Gastroesophageal sphincter (tissue), 4 donors: ENCODE data around the gene JCHAIN. TPM values are rescaled to one million over a fixed set of nuclear protein-coding genes. Genes with fewer than 3 reads are reported as not detected.
"Not testable (repeated sequence)": the region's sequence is repeated elsewhere in the genome, so short reads cannot be mapped to it uniquely, and the experiment has no call there.

Source experiments
- ATAC-seq: fragments of 150-250 bp; one replicate; pipeline ENCODE4 v1.9.1; 2016; ENCODE audit warnings: mild to moderate bottlenecking, moderate library complexity
- H3K27ac ChIP-seq, 4 donors: fragments of 200-600 bp; sonication (generic) in 3 of 4; 1 replicate in 3 of 4; 2 replicates in 1 of 4; pipeline ENCODE4 v1.5.1; 2016 to 2019
- H3K27me3 ChIP-seq: fragments of 200-600 bp; sonication (generic); one replicate; pipeline ENCODE4 v1.5.1; 2019
- H3K36me3 ChIP-seq, 2 donors: fragments of 200-600 bp; sonication (generic); one replicate each; pipeline ENCODE4 v1.5.1; 2019; ENCODE audit warnings: control low read depth in 1 of 2
- H3K4me1 ChIP-seq, 3 donors: fragments of 200-600 bp; sonication (generic); 1 replicate in 2 of 3; 2 replicates in 1 of 3; pipeline ENCODE4 v1.5.1; 2016 to 2019; ENCODE audit warnings: control low read depth in 2 of 3
- H3K4me3 ChIP-seq, 2 donors: fragments of 200-600 bp; sonication (generic); one replicate each; pipeline ENCODE4 v1.5.1; 2019; ENCODE audit warnings: mild to moderate bottlenecking in 1 of 2, moderate library complexity in 1 of 2
- H3K9me3 ChIP-seq, 3 donors: fragments of 200-600 bp; sonication (generic); one replicate each; pipeline ENCODE4 v1.5.1; 2017 to 2019; ENCODE audit warnings: control low read depth in 2 of 3
- CTCF ChIP-seq, 4 experiments: fragments of 200-600 bp in 2 of 4; fragments of 450-650 bp in 2 of 4; sonication (generic) in 1 of 4; IDR thresholded peaks; one replicate each; pipeline ENCODE4 v1.5.1; 2017 to 2019; ENCODE audit warnings: antibody characterized with exemption in 4 of 4, mild to moderate bottlenecking in 2 of 4, moderate library complexity in 2 of 4
- EP300 ChIP-seq: sonication (generic); formaldehyde crosslinking; IDR thresholded peaks from one replicate; pipeline ENCODE4 v1.6.1; 2017; ENCODE audit warnings: antibody characterized with exemption, mild to moderate bottlenecking
- POLR2A ChIP-seq, 2 donors: fragments of 450-650 bp; IDR thresholded peaks; one replicate each; pipeline ENCODE4 v1.6.1; 2017; ENCODE audit warnings: antibody characterized with exemption in 2 of 2, mild to moderate bottlenecking in 2 of 2, moderate library complexity in 1 of 2
- POLR2AphosphoS5 ChIP-seq: sonication (generic); formaldehyde crosslinking; IDR thresholded peaks from one replicate; pipeline ENCODE4 v1.6.1; 2017; ENCODE audit warnings: antibody characterized with exemption
- WGBS, 2 donors: methylation state at CpG; one replicate each; pipeline ENCODE4 v1.1.5; 2018; ENCODE audit warnings: low coverage in 1 of 2; 5-methylcytosine and 5-hydroxymethylcytosine counted together
- total RNA-seq, 4 donors: library from RNA; depleted of rRNA; stranded (reverse); fragments of >200 nt; gene quantifications; one replicate each; pipeline ENCODE4 v1.1.0, GENCODE V29; 2016

The JCHAIN gene
- total RNA-seq, 4 donors from 2014 or later = 2.3 to 24.6 (median 7.8) TPM; not detected in 1

DNA sequence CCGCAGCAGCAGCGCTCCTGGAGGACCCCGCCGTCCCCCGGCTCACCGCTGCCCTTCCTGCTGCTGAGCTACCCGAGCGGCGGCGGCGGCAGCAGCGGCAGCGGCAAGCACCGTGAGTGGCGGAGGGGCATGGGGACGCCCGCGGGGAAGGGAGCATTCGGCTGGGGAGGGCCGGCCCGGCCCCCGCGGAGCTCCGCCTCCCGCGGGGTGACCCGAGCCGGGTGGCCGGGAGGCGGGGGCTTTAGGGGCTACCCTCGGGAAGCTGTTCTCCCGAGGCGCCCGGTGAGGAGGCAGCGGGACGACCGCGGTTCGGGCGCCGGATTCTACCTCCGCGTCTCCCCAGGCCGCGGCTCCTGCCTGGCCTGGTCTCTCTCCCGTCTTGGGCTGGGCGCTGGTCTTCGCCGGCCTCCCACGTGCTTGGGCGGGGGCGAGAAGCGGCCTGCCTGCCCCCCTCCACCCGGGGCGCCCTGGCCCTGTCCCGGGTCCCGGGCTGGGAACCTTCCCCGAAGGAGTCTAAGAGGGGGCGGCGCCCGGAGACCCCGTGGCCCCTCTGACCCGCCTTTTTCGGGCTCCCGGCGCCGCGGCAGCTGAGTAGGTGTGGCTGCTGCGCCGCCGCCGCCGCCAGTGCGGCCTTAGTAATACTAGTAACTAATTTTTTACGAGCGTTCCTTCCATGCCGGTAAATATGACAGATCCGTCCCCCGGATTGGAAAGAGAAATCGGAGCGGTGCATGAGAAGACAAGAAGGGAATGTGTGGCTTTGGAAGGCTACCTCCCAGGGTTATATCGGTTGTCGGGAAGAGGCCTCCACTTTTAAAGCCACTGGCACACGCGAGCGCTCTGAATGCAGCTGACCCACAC, 39.1 kb upstream of the JCHAIN start:
- ATAC-seq = peak; percentile 81
- peak overlapping the region; percentile 55 to 70 for H3K4me3 ChIP-seq
- TF ChIP-seq POLR2AphosphoS5 (peak; percentile 59), EP300 (no peak), POLR2A (IDR thresholded peaks at IDR 0.05) (peak; percentile 26 to 49), CTCF (IDR thresholded peaks at IDR 0.05) (no peak)
- WGBS, 2 donors = 0 to 3% methylated on average over 4 to 6 of the region's 86 CpGs
- peak overlapping the region; percentile 88 to 98 (median 94) for H3K27ac ChIP-seq
- H3K9me3 ChIP-seq = no peaks in the 10 kb centered on the region
- no peaks in the 10 kb centered on the region for H3K27me3 ChIP-seq
- H3K4me1 ChIP-seq = peaks cover 0 to 34% (median 9%) of the 10 kb centered on the region in 3 donors
- H3K36me3 ChIP-seq = no peaks in the 10 kb centered on the region

DNA sequence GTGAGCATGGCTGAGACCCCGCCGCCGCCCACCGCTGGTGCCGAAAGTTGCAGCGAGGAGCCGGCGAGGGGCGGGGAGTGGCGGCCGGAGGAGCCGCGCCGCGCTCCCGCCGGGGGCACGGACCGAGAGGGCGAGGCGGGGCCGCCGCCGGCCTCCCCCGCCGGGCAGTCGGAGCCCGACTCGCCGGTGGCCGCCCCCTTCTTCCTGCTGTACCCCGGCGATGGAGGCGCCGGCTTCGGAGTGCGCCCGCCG, 38.5 kb upstream of the JCHAIN start:
- Histone ChIP-seq H3K4me1 (peaks cover 0 to 34% (median 9%) of the 10 kb centered on the region in 3 donors), H3K36me3 (no peaks in the 10 kb centered on the region), H3K9me3 (no peaks in the 10 kb centered on the region), H3K4me3 (peak overlapping the region; percentile 55 to 70), H3K27ac (peak overlapping the region; percentile 88 to 98 (median 94)), H3K27me3 (no peaks in the 10 kb centered on the region)
- WGBS, 2 donors = no CpG with 5 or more reads among the region's 39 CpGs
- ATAC-seq = peak; percentile 64
- TF ChIP-seq POLR2AphosphoS5 (no peak), CTCF (IDR thresholded peaks at IDR 0.05) (peak in 1 of 4 experiments; percentile 2)

DNA sequence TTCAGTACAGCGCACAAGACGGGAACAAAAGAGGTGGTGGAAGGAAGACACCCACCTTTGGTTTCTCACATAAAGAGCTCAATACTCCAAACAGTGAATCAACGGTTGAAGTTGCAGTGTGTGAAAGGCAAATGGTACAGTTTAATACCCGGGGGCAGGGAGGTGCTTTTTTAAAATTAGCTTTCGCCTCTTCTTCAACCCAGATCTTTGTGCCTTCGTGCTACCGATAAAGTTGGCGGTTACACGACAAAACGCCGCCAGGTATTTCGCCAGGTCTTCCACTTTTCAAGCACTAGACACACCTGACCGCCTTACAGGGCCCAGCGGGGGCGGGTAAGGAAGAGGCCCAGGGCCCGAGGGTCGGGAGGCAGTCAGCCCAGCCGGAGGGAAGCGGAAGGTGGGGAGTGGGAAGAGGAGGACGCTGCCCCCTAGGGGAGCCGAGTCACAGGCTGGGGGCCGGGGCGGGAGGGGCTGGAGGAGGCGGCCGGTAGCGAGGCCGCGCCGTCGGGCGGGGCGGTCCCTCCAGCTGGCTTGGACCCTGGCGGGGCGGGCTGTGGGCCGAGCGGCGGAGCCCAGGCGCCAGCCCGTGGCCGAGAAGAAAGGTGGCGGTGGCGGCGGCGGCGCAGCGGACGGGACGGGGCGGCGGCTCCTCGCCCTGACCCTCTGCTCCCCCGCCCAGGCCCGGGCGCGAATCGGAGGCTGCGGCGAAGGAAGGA, 38.1 kb upstream of the JCHAIN start:
- peak; percentile 87 for ATAC-seq
- 0 to 7% methylated on average over 6 to 12 of the region's 58 CpGs for WGBS, 2 donors
- TF ChIP-seq POLR2A (IDR thresholded peaks at IDR 0.05) = peak in 1 of 2 donors; percentile 22
- TF ChIP-seq CTCF (IDR thresholded peaks at IDR 0.05) = peak in 3 of 4 experiments; percentile 6 to 68 (median 38)
- TF ChIP-seq EP300 = no peak
- TF ChIP-seq POLR2AphosphoS5 = no peak

GRCh38 chr4:70703619-70704214, 37.4 kb upstream of the JCHAIN start:
- Histone ChIP-seq H3K27ac (peak overlapping the region; percentile 88 to 98 (median 94)), H3K9me3 (no peaks in the 10 kb centered on the region), H3K4me3 (peak overlapping the region; percentile 55 to 70), H3K27me3 (no peaks in the 10 kb centered on the region), H3K36me3 (no peaks in the 10 kb centered on the region), H3K4me1 (peaks cover 0 to 34% (median 9%) of the 10 kb centered on the region in 3 donors)
- TF ChIP-seq POLR2AphosphoS5 (peak; percentile 68), POLR2A (IDR thresholded peaks at IDR 0.05) (no peak)
- 4 to 15% methylated on average over 11 of the region's 11 CpGs for WGBS, 2 donors
- ATAC-seq = no peak

More for the DNA sequence above, 38.1 kb upstream of the JCHAIN start:
- H3K9me3 ChIP-seq = no peaks in the 10 kb centered on the region
- H3K27me3 ChIP-seq = no peaks in the 10 kb centered on the region
- peaks cover 0 to 34% (median 9%) of the 10 kb centered on the region in 3 donors for H3K4me1 ChIP-seq
- H3K36me3 ChIP-seq = no peaks in the 10 kb centered on the region
- H3K27ac ChIP-seq = peak overlapping the region; percentile 88 to 98 (median 94)
- peak overlapping the region; percentile 55 to 70 for H3K4me3 ChIP-seq

- H3K4me3 ChIP-seq, ATAC-seq, H3K36me3 ChIP-seq, H3K27ac ChIP-seq, H3K27me3 ChIP-seq, H3K9me3 ChIP-seq: not testable (repeated sequence)
- 64 to 69% methylated on average over 2 of the region's 2 CpGs for WGBS, 2 donors
- peaks cover 0 to 27% (median 9%) of the 10 kb centered on the region in 3 donors for H3K4me1 ChIP-seq
Measured at GRCh38 chr4:70702592-70702991, 36.3 kb upstream of the JCHAIN start.
